Measurements from ENCODE around the gene CENPU.

DNA sequence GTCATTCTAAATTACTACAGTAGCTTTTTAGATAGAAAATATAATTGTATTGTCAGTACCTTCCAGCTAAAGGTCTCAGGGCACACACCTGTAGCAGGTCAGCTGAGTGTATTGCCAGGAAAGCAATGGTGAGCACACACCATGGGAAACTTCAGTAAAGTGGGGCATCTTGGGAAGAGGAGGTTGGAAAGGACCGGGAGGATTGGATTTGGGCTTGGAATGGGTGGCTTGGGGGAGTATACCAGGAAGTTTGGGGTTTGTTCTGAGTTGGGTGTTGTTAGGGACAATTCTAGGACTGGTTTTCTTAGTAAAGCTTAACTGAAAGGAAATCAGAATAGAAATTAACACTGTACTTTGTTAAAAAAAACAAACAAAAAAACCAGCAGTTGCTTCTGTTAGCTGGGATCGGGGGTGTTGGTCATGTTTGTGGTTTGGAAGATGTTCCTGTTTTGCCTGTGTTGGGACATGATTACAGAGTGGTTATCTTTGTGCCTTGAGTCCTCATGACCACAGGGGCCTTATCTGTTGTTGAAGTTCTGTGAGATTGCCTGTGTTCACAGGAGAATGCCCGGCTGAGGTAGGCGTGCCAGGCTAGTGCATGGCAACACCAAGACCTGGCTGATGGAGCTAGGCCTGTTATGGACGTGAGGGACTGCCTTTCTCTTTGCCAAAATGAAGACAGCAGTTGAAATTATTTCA is 49.3 kb downstream of the CENPU start:
- TF ChIP-seq, protein P1, sequence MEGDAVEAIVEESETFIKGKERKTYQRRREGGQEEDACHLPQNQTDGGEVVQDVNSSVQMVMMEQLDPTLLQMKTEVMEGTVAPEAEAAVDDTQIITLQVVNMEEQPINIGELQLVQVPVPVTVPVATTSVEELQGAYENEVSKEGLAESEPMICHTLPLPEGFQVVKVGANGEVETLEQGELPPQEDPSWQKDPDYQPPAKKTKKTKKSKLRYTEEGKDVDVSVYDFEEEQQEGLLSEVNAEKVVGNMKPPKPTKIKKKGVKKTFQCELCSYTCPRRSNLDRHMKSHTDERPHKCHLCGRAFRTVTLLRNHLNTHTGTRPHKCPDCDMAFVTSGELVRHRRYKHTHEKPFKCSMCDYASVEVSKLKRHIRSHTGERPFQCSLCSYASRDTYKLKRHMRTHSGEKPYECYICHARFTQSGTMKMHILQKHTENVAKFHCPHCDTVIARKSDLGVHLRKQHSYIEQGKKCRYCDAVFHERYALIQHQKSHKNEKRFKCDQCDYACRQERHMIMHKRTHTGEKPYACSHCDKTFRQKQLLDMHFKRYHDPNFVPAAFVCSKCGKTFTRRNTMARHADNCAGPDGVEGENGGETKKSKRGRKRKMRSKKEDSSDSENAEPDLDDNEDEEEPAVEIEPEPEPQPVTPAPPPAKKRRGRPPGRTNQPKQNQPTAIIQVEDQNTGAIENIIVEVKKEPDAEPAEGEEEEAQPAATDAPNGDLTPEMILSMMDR (conservative IDR thresholded peaks at IDR 0.05) = no peak
- no peak for TF ChIP-seq EZH2 (IDR thresholded peaks at IDR 0.05; ENCODE audit: low read depth)
